PC-3 (cell line): ENCODE results near the gene SPG7.

Experiments
- EZH2phosphoT487 ChIP-seq: fragments of 300-600 bp; sonication (generic); IDR thresholded peaks from 2 replicates; pipeline ENCODE4 v1.6.1; 2018; ENCODE audit warnings: mild to moderate bottlenecking, antibody characterized with exemption, low read length, borderline replicate concordance
- TF ChIP-seq, protein P1 (sequence below): fragments of 300-600 bp; sonication (generic); conservative IDR thresholded peaks from 2 replicates; pipeline ENCODE4 v1.5.1; 2017; ENCODE audit warnings: antibody characterized with exemption, low read depth, mild to moderate bottlenecking, low read length

DNA sequence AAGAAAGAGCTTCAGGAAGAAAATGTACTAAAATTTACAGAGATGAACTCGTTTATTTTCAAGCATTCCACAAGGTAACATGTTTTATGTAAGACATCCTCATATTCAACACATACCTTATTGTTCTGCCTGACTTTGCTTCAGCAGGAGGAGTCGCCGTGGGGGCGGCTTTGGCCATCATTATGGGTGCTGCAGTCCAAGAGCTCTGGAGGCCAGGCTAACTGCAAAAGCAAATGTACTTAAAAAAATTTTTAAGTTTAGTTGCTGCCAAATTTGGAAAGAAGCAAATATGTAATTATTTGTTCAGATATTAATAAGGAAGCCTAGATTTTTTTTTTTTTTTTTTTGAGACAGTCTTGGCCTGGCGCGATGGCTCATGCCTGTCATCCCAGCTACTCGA, 4.1 kb upstream of the SPG7 start:
- TF ChIP-seq, protein P1, sequence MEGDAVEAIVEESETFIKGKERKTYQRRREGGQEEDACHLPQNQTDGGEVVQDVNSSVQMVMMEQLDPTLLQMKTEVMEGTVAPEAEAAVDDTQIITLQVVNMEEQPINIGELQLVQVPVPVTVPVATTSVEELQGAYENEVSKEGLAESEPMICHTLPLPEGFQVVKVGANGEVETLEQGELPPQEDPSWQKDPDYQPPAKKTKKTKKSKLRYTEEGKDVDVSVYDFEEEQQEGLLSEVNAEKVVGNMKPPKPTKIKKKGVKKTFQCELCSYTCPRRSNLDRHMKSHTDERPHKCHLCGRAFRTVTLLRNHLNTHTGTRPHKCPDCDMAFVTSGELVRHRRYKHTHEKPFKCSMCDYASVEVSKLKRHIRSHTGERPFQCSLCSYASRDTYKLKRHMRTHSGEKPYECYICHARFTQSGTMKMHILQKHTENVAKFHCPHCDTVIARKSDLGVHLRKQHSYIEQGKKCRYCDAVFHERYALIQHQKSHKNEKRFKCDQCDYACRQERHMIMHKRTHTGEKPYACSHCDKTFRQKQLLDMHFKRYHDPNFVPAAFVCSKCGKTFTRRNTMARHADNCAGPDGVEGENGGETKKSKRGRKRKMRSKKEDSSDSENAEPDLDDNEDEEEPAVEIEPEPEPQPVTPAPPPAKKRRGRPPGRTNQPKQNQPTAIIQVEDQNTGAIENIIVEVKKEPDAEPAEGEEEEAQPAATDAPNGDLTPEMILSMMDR = no peak
- no peak for TF ChIP-seq EZH2phosphoT487
